Measurements from ENCODE around the gene VN1R2.
"Not testable (repeated sequence)": the region's sequence is repeated elsewhere in the genome, so short reads cannot be mapped to it uniquely, and the experiment has no call there.

Gene VN1R2

GRCh38 chr19:53257715-53258342 is at the start of gene VN1R2:
Gene VN1R2, plus strand, starts transcription at chr19:53258292. Its CDS starts 84 bp downstream, at chr19:53258376.
- DNase-seq: not testable (repeated sequence)

- not testable (repeated sequence) for DNase-seq
Observed at GRCh38 chr19:53211554-53211953, 46.5 kb upstream of the VN1R2 start.

GRCh38 chr19:53212703-53213320 is 45.3 kb upstream of the VN1R2 start:
- no peak for DNase-seq

GRCh38 chr19:53222716-53223115 is 35.4 kb upstream of the VN1R2 start:
- not testable (repeated sequence) for DNase-seq

GRCh38 chr19:53224606-53225005 is 33.5 kb upstream of the VN1R2 start:
- DNase-seq: no peak

- no peak for DNase-seq
Observed at GRCh38 chr19:53237114-53237777, 20.8 kb upstream of the VN1R2 start.

- DNase-seq: no peak
Observed at GRCh38 chr19:53246498-53246897, 11.6 kb upstream of the VN1R2 start.

GRCh38 chr19:53254411-53255341 is 3.4 kb upstream of the VN1R2 start, which contains the start of gene ZNF677:
Gene ZNF677, minus strand, starts transcription at chr19:53254873. Its CDS starts 3,323 bp downstream, at chr19:53251550.
- peak; percentile 84 for DNase-seq

GRCh38 chr19:53267623-53268022 is 9.5 kb downstream of the VN1R2 start, which contains the start of gene VN1R4:
Gene VN1R4, minus strand, starts transcription at chr19:53267723. Its CDS starts 58 bp downstream, at chr19:53267665.
- not testable (repeated sequence) for DNase-seq

GRCh38 chr19:53269861-53270260 is 11.8 kb downstream of the VN1R2 start:
- not testable (repeated sequence) for DNase-seq

GRCh38 chr19:53272044-53272443 is 14.0 kb downstream of the VN1R2 start:
- DNase-seq: no peak

- no peak for DNase-seq
Observed at GRCh38 chr19:53275480-53275879, 17.4 kb downstream of the VN1R2 start.

- peak; percentile 10 for DNase-seq
Observed at GRCh38 chr19:53281947-53282346, 23.9 kb downstream of the VN1R2 start.

GRCh38 chr19:53285087-53285486 is 27.0 kb downstream of the VN1R2 start:
- DNase-seq: no peak

- DNase-seq: no peak
Observed at GRCh38 chr19:53290758-53291549, 32.9 kb downstream of the VN1R2 start.

GRCh38 chr19:53294786-53295441 is 36.8 kb downstream of the VN1R2 start:
- no peak for DNase-seq

- not testable (repeated sequence) for DNase-seq
Observed at GRCh38 chr19:53301341-53301740, 43.2 kb downstream of the VN1R2 start.

GRCh38 chr19:53308339-53308811 is 50.3 kb downstream of the VN1R2 start:
- DNase-seq: peak; percentile 14
